ENCODE data around the gene SMYD2. TPM values are rescaled to one million over a fixed set of nuclear protein-coding genes. Genes with fewer than 3 reads are reported as not detected.

Gene SMYD2
- total and polyA plus RNA-seq, 2 of the 8 experiments (the other 6 are each of a cell fraction or from before 2014, with no cell fraction given) = 3.0 to 5.2 TPM

DNA sequence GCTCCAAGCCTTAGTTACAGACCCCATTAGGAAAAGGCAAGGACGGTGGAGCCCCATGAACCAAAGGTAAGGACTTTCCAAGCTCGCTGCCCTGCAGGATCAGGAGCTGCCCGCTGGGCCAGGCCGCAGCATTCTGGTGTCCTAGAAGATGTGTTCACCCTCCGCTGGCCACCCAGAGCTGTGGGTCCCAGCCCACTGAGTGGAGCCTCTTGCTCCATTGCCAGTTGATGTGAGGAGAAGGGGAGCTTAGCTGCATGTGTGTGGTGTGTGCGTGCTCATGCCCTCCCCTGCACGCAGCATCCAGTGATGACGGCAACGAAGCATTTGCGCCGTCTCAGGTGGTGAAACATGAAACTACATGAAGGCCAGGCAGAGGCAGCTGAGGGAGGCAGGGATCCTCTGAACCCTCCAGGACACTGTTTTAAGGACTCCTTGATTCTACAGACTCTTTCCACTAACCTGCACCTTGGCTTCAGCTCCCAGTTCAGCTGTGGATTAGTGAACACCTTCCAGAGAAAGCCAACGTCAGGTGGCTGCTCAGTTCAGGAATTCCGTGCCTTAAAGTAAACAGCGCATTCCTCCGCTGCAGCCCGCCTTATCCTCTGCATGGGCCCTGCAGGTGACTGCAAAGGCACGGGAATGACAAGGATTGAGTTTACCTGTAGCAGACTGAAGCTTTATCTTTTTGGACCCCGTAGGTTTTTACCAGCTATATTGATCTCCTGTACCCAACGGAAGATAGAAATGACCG, 48.7 kb downstream of the SMYD2 start:
- TF ChIP-seq TEAD4 (IDR thresholded peaks at IDR 0.05; ENCODE audit: low read depth, low read length) (0 out of 2 replicates have a peak, but pooled peaks have one; percentile 31), RAD21 (IDR thresholded peaks at IDR 0.05 in 1 of 2, conservative IDR thresholded peaks at IDR 0.05 in 1 of 2; ENCODE audit: low read depth in 2 of 2, low read length in 2 of 2) (no peak)
- no peak for DNase-seq (ENCODE audit: low read depth in 1 of 2, low spot score in 2 of 2)
- no peak overlapping the region for H3K4me2 ChIP-seq (ENCODE audit: insufficient read depth in 1 of 2, low read depth in 2 of 2, low read length in 2 of 2)
- no peak overlapping the region for H4K8ac ChIP-seq (ENCODE audit: extremely low read depth, insufficient read depth, low read length)
- ChIA-PET CTCF (ENCODE audit: partially characterized antibody) (interaction anchor here (0.7 to 19.1 kb wide), 44 partner anchors 11 to 1087 kb away, joined by 3 to 610 read pairs (median 5); partner anchors contain the start of gene SMYD2), POLR2A (ENCODE audit: partially characterized antibody) (interaction anchor here (0.9 to 1.1 kb wide), 3 partner anchors 66 to 115 kb away, joined by 4 read pairs; no protein-coding TSS in a partner anchor)
- H4K20me1 ChIP-seq (replicated peaks in 1 of 2; ENCODE audit: control insufficient read depth in 1 of 2, insufficient read depth in 2 of 2, low read length in 2 of 2) = peaks cover 0 to 1% of the 10 kb centered on the region in 2 experiments
- peak overlapping the region; percentile 3 for H4K91ac ChIP-seq (replicated peaks; ENCODE audit: insufficient read length, low read length)
- H2AK5ac ChIP-seq (ENCODE audit: low read depth, low read length) = peak overlapping the region; percentile 58; the same call in 1 of the 2 replicates
- H2BK120ac ChIP-seq (replicated peaks; ENCODE audit: low read depth, low read length) = no peak overlapping the region
- H3K23ac ChIP-seq (ENCODE audit: insufficient read length) = no peak overlapping the region
- H3K18ac ChIP-seq (ENCODE audit: extremely low read depth, low read length) = no peak overlapping the region
- no peak overlapping the region for H2BK5ac ChIP-seq (ENCODE audit: low read depth, low read length)
- H3K56ac ChIP-seq (replicated peaks; ENCODE audit: insufficient read length, low read depth, low read length) = no peak overlapping the region
- no peaks in the 10 kb centered on the region for H3K23me2 ChIP-seq (ENCODE audit: low read depth, low read length)
- no peak overlapping the region for H3K4me3 ChIP-seq (ENCODE audit: extremely low read depth in 1 of 4, insufficient read depth in 2 of 4, low read depth in 3 of 4, low read length in 4 of 4)
- H2BK15ac ChIP-seq (ENCODE audit: low read length) = no peak overlapping the region
- no peaks in the 10 kb centered on the region for H3K27me3 ChIP-seq (replicated peaks in 1 of 4; ENCODE audit: control insufficient read depth in 3 of 4, extremely low read depth in 1 of 4, insufficient read depth in 3 of 4, low read length in 3 of 4)
- no peak overlapping the region for H2BK12ac ChIP-seq (ENCODE audit: low read depth, low read length)
- FAIRE-seq = no peak
- H3K9ac ChIP-seq (replicated peaks in 1 of 4; ENCODE audit: extremely low read depth in 1 of 4, low read depth in 3 of 4, low read length in 3 of 4) = no peak overlapping the region
- H2AFZ ChIP-seq (ENCODE audit: low read length) = no peak overlapping the region
- H2BK20ac ChIP-seq (ENCODE audit: low read length) = no peak overlapping the region
- no peak overlapping the region for H3K4ac ChIP-seq (replicated peaks; ENCODE audit: insufficient read length, low read depth, low read length)
- H3K79me2 ChIP-seq (ENCODE audit: control insufficient read depth in 1 of 2, insufficient read depth in 2 of 2, low read length in 2 of 2) = no peaks in the 10 kb centered on the region
- no peaks in the 10 kb centered on the region for H3K36me3 ChIP-seq (ENCODE audit: control insufficient read depth in 2 of 4, insufficient read depth in 4 of 4, low read length in 3 of 4)
- no peak overlapping the region for H4K5ac ChIP-seq (ENCODE audit: insufficient read length, low read depth, low read length)
- WGBS, 2 experiments (ENCODE audit: extremely low coverage in 1 of 2, insufficient coverage in 1 of 2, insufficient read length in 1 of 2, insufficient replicate concordance in 2 of 2, low coverage in 1 of 2, low lambda C conversion rate in 2 of 2, missing lambda C conversion rate in 1 of 2) = 89% methylated on average over 20 of the region's 20 CpGs; no CpG with 5 or more reads in 1 of the 2 experiments
- H3K4me1 ChIP-seq (replicated peaks in 1 of 4; ENCODE audit: control insufficient read depth in 3 of 4, insufficient read depth in 4 of 4, low read length in 3 of 4) = peaks cover 0 to 2% (median 0%) of the 10 kb centered on the region in 4 experiments; a peak in 3 of 7 replicates
- H3K14ac ChIP-seq (ENCODE audit: insufficient read length) = no peak overlapping the region
- H3K27ac ChIP-seq (ENCODE audit: low read depth, low read length) = no peak overlapping the region
- H3K79me1 ChIP-seq (ENCODE audit: low read depth, low read length) = no peaks in the 10 kb centered on the region
- no peaks in the 10 kb centered on the region for H3K9me3 ChIP-seq (ENCODE audit: insufficient read depth in 2 of 2, low read depth in 1 of 2, low read length in 1 of 2)

Measured in H1 (cell line).